GM21825 (cell line): Measurements from ENCODE around the gene DDB1.

ENCODE experiments used
- ATAC-seq: cut with Tn5 transposase; IDR thresholded peaks from one replicate; pipeline ENCODE4 v1.9.1; 2021; ENCODE audit warnings: mild to moderate bottlenecking, moderate library complexity; ENCODE audit not compliant: unreplicated experiment

Gene DDB1

DNA sequence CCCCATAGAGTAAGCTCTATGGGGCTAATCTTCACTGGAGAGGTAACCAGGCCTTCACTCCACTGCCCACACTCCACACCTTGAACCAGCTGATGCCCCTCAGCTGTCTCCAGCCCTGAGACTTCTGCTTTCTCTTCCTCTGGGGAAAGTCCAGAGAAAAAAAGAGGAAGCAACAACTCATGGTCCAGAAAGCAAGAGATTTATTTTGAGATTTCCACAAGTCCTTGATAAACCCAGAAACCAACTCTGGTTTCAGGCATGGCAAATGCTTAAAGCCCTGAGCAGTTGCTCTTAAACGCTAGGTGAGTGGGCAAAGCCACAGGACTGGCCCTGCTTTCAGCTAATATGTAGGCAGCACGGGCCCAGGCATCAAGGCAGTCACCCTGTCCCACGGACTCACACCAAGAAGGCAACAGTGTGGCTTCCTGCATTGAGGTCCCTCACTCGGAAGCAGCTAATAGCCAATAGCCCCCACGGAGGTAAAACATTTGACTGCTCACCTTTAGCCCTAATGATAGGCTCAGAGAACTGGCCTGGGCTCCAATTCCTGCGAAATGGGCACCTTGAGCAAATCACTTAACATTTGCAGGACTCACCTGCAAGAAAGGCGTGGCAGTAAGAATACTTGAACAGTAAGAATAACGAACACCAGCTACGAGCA is 24.5 kb upstream of the DDB1 start:
- peak; percentile 52 for ATAC-seq

DNA sequence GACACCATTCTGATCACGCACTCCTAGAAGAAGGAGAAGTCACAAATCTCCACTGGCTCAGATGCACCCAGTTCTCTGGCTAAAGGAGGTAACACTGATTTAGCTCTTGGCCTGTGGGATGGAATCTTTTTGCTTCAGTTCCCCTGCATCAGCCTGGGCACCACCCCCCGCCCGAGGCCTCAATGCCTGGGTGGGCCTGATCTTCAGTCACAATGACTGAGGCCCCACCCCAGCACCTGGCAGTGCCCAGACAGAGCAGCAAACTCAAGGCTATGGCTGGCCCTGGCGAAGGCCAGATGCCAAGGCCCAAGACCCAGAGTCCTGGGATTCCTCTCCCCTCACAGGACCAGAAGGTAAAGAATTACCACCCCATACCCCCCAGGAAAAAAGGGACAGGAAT is 23.8 kb upstream of the DDB1 start:
- no peak for ATAC-seq

DNA sequence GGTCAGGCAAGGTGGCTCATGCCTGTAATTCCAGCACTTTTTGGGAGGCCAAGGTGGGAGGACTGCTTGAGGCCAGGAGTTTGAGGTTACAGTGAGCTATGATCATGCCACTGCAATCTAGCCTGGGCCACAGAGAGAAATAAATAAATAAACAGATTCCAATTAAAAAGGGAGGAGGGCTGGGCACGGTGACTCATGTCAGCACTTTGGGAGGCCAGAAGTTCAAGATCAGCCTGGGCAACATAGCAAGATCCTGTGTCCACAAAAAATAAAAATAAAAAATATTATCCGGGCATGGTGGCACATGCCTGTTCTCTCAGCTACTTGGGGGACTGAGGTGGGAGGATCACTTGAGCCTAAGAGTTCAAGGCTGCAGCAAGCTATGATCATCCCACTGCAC is 21.3 kb upstream of the DDB1 start:
- no peak for ATAC-seq

DNA sequence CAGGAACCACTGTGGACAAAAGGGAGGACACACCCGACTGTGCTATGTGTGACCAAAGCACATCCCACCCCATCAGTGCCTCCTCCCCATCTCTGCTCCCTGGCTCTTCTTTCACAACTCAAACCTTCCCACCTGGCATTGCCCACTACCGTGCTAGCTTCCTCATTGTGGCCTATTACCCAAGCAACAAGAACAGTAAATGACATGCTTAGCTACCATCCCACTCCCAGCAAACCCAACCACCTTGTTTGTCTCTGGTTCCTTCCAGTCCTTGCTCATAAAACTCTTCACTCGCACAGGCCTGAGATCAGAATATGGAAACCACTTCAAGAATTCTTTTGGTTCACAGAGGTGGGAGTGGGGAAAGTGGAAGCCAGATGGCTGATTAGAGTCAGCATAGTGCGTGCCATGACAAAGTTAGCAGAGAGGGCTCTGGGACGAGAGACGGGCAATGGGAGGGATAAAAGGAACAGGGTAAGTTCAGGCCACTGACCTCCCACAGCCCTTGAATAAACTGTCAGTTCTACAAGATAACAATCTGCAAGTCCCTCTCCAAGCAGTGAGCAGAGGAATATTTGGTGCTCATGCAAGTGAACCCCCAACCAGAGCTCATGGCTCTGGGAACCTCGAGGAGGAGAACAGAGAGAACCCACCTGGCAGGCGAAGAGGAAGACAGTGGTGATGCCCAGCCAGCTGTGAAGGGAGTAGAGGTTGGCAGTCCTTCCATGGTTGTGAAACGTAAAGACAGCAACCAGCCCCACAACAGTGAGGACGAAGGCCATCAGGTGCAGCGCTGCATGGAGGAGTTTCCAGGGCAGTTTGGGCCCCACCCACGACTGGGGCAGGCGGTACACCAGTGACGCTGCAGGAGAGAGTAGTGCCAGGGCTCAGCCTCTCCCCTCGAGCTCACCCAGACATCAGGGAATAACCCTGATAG is 20.5 kb upstream of the DDB1 start:
- ATAC-seq: no peak

GRCh38 chr11:61352038-61352437 is 19.1 kb upstream of the DDB1 start:
- no peak for ATAC-seq

GRCh38 chr11:61350803-61351202 is 17.9 kb upstream of the DDB1 start:
- ATAC-seq: no peak

- no peak for ATAC-seq
Observed at GRCh38 chr11:61350336-61350735, 17.4 kb upstream of the DDB1 start.

DNA sequence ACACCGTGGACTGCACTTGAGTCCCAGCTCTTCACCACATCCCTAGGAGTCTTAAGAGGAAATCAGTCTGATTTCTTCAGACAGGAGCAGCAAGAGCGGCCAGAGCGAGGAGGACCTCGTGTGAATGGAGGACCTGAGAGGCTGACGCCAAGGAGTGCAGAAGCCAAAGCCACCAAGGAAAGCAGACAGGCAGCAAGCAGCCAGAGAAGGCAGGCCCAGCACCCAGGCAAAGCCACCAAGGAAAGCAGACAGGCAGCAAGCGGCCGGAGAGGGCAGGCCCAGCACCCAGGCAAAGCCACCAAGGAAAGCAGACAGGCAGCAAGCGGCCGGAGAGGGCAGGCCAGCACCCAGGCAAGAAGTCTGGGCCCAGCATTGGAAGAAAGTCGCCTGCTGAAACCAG is 17.0 kb upstream of the DDB1 start:
- no peak for ATAC-seq

GRCh38 chr11:61349189-61349751 is 16.4 kb upstream of the DDB1 start:
- ATAC-seq: no peak

DNA sequence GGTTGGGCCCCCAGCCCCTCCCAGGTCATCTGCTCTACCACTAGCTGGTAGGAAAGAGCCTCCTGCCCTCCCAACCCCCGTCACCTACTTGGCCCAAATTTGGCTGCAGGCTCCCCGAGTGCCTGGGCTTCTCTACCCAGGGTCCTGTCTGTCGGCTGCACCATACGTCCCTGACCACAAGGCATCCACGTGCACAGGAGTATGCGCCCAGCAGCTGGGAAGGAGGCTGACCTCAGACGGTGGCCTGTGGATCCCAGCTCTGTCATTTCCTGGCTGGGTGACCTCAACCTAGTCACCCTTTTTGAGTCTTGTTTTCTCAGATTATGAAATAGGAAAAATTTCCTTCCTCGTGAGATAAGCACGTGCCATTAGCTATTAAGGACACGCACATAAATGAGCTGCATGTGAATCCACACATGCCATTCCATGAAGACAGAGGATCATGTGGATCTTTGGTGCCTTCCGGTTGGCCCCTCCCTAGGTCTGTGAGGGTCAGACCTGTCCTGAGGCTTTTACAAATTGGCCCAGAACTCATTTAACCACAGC is 15.1 kb upstream of the DDB1 start:
- no peak for ATAC-seq

DNA sequence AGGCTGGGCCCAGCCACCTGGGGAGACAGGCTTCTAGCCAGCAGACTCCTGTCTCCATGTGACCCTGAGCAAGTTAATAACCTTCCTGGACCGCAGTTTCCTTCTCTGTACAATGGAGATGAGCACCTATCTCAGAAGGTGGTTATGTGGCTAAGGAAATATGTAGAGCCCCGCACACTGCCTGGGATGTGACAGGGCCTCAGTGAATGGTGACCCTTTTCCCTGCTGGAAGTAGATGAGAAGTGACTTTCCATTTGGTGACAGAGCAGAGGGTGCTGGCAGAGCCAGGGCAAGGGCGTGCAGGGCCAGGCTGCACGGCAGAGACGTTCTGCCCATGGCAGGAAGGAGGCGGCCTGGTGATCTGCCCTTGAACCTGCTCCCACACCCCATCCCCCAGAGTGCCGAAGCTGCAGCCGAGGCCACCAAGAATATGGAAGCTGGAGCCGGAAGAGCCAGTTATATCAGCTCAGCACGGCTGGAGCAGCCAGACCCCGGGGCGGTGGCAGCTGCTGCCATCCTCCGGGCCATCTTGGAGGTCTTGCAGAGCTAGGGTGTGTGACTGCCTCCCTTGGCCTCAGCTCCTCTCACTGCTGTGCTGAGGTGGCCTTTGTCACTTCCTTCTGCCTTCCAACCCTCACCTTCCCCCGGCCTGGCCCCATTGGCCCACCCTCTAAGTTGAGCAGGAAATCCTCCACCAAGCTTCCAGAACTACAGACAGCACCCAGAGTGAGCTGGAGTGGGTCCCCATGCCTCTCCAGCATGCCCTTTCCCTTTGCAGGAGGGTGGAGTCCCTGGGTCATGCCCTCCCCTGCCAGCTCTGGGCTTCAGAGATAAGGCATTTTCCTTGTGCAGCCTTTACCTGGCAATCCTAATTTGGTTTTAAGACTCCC is 13.3 kb upstream of the DDB1 start:
- no peak for ATAC-seq

DNA sequence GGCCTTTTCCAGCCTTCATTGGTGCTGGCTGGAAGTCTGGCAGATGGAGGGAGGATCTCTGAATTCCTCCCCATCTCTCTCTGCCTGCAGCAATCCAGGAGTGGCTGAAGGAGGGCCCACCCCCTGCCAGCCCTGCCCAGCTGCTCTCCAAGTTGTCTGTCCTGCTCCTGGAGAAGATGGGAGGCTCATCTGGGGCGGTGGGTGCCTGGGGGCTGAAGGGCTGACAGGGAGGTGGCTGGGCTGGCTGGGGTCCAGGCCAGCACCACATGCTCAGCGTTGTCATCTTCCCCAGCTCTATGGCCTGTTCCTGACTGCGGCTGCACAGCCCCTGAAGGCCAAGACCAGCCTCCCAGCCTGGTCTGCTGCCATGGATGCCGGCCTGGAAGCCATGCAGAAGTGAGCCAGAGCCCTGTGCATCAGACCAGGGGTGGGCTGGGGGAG is 12.3 kb upstream of the DDB1 start:
- ATAC-seq: no peak

- ATAC-seq: no peak
Observed at GRCh38 chr11:61343792-61344745, 11.2 kb upstream of the DDB1 start.

DNA sequence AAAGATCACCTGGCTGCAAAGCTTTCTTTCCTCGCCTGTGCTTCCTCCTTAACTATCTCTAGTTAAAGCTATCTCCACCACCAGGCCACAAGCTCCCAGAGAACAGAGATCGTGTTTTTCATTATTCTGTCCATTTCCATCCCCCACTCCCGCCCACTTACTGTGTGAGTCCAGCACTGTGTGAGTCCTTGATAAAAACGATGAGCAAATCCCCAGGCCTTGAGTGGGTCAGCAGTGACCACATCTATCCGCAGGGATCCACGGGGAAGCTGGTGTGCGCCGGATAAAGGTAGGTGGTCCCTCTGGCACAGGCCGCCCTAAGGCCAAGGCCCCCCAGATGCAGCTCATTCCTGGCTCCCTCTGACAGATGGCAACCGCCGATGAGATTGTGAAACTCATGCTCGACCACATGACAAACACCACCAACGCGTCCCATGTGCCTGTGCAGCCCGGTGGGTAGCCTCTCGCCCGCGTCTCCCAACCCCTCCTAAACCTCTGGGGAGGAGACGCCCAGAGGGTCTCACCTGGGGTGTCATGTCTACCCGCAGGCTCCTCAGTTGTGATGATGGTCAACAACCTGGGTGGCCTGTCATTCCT is 9.4 kb upstream of the DDB1 start:
- ATAC-seq: no peak

DNA sequence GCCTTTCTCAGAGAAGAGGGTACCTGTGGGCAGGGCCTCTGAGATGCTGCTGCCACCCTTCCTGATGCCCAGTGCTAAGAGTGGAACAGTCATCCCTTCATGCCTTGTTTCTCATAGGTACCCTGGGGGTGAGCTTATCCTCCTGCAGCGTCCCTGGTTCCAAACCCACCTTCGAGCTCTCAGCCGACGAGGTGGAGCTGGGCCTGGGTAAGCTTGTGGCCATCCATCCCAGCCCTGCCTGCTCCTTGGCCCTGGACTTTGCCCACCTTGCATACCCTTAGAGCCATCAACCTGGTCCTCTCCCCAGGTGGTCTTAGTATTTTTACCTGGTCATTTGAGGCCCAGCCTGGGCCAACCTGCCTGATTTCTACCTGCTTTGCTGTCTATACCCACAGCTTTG is 8.8 kb upstream of the DDB1 start:
- no peak for ATAC-seq

DNA sequence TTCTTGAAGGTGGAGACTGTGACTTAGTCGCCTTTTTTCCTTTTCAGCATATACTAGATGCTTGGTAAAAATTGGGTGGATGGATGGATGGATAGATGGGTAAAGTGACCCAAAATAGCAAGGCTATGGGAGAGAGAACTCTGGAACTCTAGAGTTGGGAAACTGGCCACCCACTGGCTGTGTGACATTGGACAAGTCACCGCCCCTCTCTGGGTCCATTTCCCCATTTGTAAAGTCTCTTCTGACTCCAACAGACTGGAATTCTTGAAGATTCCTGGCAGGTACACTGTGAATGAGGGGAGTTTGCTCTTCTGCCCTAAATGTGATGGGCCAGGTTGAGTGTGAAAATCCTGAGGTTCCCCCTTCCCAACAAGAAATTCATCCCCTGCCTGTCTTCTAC is 8.1 kb upstream of the DDB1 start:
- no peak for ATAC-seq

DNA sequence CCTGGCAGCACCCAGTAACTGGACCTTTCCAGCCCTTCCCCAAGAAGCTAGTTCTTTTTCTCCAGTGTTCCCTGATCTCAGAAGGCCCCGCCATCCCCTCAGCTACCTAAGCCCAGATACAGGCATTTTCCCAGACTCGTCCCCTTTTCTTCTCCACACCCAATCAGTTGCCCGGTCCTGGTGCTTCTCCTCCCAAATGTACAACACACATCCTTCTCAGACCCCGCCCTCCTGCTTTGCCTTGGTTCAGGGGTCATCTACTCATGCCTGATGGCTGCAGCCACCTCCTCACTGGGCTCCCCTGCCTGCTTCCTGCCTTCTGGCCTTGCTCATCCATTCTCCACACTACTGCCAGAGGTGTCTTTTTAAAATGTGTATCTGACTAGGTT is 6.6 kb upstream of the DDB1 start:
- ATAC-seq: no peak

GRCh38 chr11:61338783-61339489 is 6.0 kb upstream of the DDB1 start:
- no peak for ATAC-seq
